BLaER1 (cell line): ENCODE results near the gene ZXDC.

Source experiments
- H3K27ac ChIP-seq: shearing (Covaris generic); formaldehyde crosslinking; 2 replicates; pipeline ENCODE4 v1.8.1; 2022
- H3K27me3 ChIP-seq: shearing (Covaris generic); formaldehyde crosslinking; 2 replicates; pipeline ENCODE4 v1.8.1; 2022
- H3K36me3 ChIP-seq: shearing (Covaris generic); formaldehyde crosslinking; 2 replicates; pipeline ENCODE4 v1.8.1; 2022
- H3K4me1 ChIP-seq: shearing (Covaris generic); formaldehyde crosslinking; 2 replicates; pipeline ENCODE4 v1.8.1; 2022
- H3K4me2 ChIP-seq: shearing (Covaris generic); formaldehyde crosslinking; 2 replicates; pipeline ENCODE4 v1.8.1; 2022
- H3K4me3 ChIP-seq: shearing (Covaris generic); formaldehyde crosslinking; 2 replicates; pipeline ENCODE4 v1.8.1; 2022
- H3K9ac ChIP-seq: shearing (Covaris generic); formaldehyde crosslinking; 2 replicates; pipeline ENCODE4 v1.8.1; 2022
- H3K9me3 ChIP-seq: shearing (Covaris generic); formaldehyde crosslinking; 2 replicates; pipeline ENCODE4 v1.8.1; 2022
- H4K20me1 ChIP-seq: shearing (Covaris generic); formaldehyde crosslinking; 2 replicates; pipeline ENCODE4 v1.8.1; 2022
- Cebpa-rat ChIP-seq: shearing (Covaris generic); IDR thresholded peaks from 2 replicates; pipeline ENCODE4 v1.8.1; 2022

Gene ZXDC

GRCh38 chr3:126476166-126477060, 722 bp upstream of the ZXDC start:
- H3K4me3 ChIP-seq: peak overlapping the region; percentile 68
- H4K20me1 ChIP-seq: peaks cover 41% of the 10 kb centered on the region
- peak overlapping the region; percentile 67 for H3K9ac ChIP-seq
- H3K27me3 ChIP-seq: no peaks in the 10 kb centered on the region
- no peak for TF ChIP-seq Cebpa-rat
- H3K9me3 ChIP-seq: no peaks in the 10 kb centered on the region
- H3K4me1 ChIP-seq: peaks cover 43% of the 10 kb centered on the region
- peaks cover 12% of the 10 kb centered on the region for H3K36me3 ChIP-seq
- peak overlapping the region; percentile 92 for H3K4me2 ChIP-seq
- no peak overlapping the region for H3K27ac ChIP-seq

- H3K27me3 ChIP-seq: no peaks in the 10 kb centered on the region
- TF ChIP-seq Cebpa-rat: no peak
- peaks cover 36% of the 10 kb centered on the region for H3K4me1 ChIP-seq
- peak overlapping the region; percentile 89 for H3K4me3 ChIP-seq
- no peaks in the 10 kb centered on the region for H3K9me3 ChIP-seq
- H3K9ac ChIP-seq: peak overlapping the region; percentile 95
- peaks cover 57% of the 10 kb centered on the region for H4K20me1 ChIP-seq
- peak overlapping the region; percentile 99 for H3K4me2 ChIP-seq
- peaks cover 29% of the 10 kb centered on the region for H3K36me3 ChIP-seq
- H3K27ac ChIP-seq: peak overlapping the region; percentile 97
Observed at GRCh38 chr3:126474498-126475412, 936 bp downstream of the ZXDC start.

- peak overlapping the region; percentile 99 for H3K4me2 ChIP-seq
- TF ChIP-seq Cebpa-rat: no peak
- no peaks in the 10 kb centered on the region for H3K27me3 ChIP-seq
- H3K27ac ChIP-seq: no peak overlapping the region
- no peaks in the 10 kb centered on the region for H3K9me3 ChIP-seq
- H3K4me3 ChIP-seq: peak overlapping the region; percentile 89
- peaks cover 41% of the 10 kb centered on the region for H3K36me3 ChIP-seq
- peaks cover 36% of the 10 kb centered on the region for H3K4me1 ChIP-seq
- peak overlapping the region; percentile 95; the same call in 1 of the 2 replicates for H3K9ac ChIP-seq
- H4K20me1 ChIP-seq: peaks cover 70% of the 10 kb centered on the region
Observed at GRCh38 chr3:126473292-126474168, 2.2 kb downstream of the ZXDC start.

DNA sequence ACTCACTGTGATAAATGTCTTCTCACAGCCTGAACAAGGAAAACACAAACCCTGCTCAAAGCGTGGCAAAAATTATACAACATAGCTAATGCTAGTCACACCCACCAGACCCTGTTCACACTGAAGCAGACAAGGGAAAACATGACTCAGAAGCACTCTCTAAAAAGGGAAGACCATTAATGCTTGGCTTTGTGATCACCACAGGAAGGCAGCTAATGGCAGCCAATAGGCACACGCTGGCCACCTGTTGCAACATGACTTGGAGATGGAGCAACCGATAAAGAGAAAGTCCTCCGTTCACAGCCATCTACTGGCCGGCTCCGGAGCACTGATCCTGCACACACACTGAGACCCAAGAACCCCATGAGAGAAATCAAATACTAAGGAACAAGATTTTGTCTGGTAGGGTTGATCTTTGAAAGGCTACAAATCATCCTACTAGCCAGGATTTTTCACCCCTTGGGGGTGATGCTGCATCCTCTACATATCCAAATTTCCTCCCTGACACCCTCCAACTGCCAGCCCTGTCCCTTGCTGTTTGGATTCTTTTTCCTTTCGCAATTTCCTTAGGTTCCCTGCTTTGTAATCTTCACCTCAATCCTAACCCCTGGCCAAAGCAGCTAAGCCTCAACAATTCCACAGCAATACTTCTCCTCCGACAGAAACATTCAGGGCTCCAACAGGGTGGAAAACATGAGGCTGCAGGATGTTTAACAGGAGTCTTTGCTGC, 3.2 kb downstream of the ZXDC start:
- Histone ChIP-seq H3K27ac (no peak overlapping the region), H3K9ac (peak overlapping the region; percentile 95; the same call in 1 of the 2 replicates), H3K27me3 (no peaks in the 10 kb centered on the region), H3K9me3 (no peaks in the 10 kb centered on the region), H3K36me3 (peaks cover 52% of the 10 kb centered on the region), H3K4me2 (peak overlapping the region; percentile 99), H3K4me3 (peak overlapping the region; percentile 89; the same call in 1 of the 2 replicates), H4K20me1 (peaks cover 81% of the 10 kb centered on the region), H3K4me1 (peaks cover 39% of the 10 kb centered on the region)
- TF ChIP-seq Cebpa-rat: no peak

- H3K4me2 ChIP-seq: no peak overlapping the region
- no peaks in the 10 kb centered on the region for H3K9me3 ChIP-seq
- peaks cover 100% of the 10 kb centered on the region for H4K20me1 ChIP-seq
- no peak for TF ChIP-seq Cebpa-rat
- no peaks in the 10 kb centered on the region for H3K27me3 ChIP-seq
- H3K36me3 ChIP-seq: peaks cover 82% of the 10 kb centered on the region
- no peak overlapping the region for H3K9ac ChIP-seq
- no peak overlapping the region for H3K27ac ChIP-seq
- peaks cover 38% of the 10 kb centered on the region for H3K4me1 ChIP-seq
- no peak overlapping the region for H3K4me3 ChIP-seq
Observed at GRCh38 chr3:126469479-126469878, 6.2 kb downstream of the ZXDC start.

GRCh38 chr3:126468028-126468891, 7.4 kb downstream of the ZXDC start:
- Histone ChIP-seq H3K9me3 (no peaks in the 10 kb centered on the region), H3K36me3 (peaks cover 93% of the 10 kb centered on the region), H3K4me1 (peaks cover 26% of the 10 kb centered on the region), H3K27ac (no peak overlapping the region), H4K20me1 (peaks cover 100% of the 10 kb centered on the region), H3K9ac (no peak overlapping the region), H3K4me3 (no peak overlapping the region), H3K4me2 (no peak overlapping the region), H3K27me3 (no peaks in the 10 kb centered on the region)
- no peak for TF ChIP-seq Cebpa-rat

- H4K20me1 ChIP-seq: peaks cover 100% of the 10 kb centered on the region
- no peaks in the 10 kb centered on the region for H3K9me3 ChIP-seq
- H3K9ac ChIP-seq: no peak overlapping the region
- H3K27me3 ChIP-seq: no peaks in the 10 kb centered on the region
- H3K4me1 ChIP-seq: peaks cover 19% of the 10 kb centered on the region
- TF ChIP-seq Cebpa-rat: no peak
- no peak overlapping the region for H3K4me2 ChIP-seq
- no peak overlapping the region for H3K4me3 ChIP-seq
- H3K36me3 ChIP-seq: peaks cover 98% of the 10 kb centered on the region
- no peak overlapping the region for H3K27ac ChIP-seq
Observed at GRCh38 chr3:126467611-126467955, 8.1 kb downstream of the ZXDC start.
